Activated CD8-positive, alpha-beta memory T cell treated with anti-CD3 and anti-CD28 coated beads for 1 hour (primary cell): ENCODE data around the gene WFDC1.

Source experiments
- DNase-seq, 2 donors: peaks; one replicate each; pipeline ENCODE4 v3.0.0-alpha.2; 2020; ENCODE audit warnings: low read depth in 1 of 2; ENCODE audit errors: extremely low read depth in 1 of 2

WFDC1 gene, protein sequence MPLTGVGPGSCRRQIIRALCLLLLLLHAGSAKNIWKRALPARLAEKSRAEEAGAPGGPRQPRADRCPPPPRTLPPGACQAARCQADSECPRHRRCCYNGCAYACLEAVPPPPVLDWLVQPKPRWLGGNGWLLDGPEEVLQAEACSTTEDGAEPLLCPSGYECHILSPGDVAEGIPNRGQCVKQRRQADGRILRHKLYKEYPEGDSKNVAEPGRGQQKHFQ

DNA sequence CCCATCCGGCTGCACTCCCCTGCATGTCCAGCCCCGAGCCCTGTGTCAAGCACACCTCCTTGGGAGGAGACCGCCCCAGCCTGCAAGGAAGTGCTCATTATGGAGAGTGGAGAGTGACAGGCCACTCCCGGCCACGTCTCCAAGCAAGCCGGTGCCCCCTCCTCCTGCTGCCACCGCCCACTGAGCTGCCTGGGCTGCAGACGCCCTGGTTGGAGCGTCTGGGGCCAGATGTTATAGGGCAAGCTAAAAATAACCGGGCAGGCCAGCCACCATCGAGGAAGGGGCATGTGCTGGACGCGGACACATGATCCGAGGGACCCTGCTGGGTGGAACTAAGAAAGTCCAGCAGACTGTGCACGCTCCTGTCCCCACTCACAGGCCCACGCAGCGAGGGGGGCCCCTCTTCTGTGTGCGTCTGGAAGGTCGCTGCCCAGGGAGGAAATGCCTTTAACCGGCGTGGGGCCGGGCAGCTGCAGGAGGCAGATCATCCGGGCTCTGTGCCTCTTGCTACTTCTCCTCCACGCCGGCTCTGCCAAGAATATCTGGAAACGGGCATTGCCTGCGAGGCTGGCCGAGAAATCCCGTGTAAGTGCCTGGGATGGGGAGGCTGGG, at the start of gene WFDC1:
TSS of gene WFDC1 (plus strand) at position 348 of the 612 bp plus-strand sequence. CDS start at position 442, 94 bp downstream.
- no peak for DNase-seq

DNA sequence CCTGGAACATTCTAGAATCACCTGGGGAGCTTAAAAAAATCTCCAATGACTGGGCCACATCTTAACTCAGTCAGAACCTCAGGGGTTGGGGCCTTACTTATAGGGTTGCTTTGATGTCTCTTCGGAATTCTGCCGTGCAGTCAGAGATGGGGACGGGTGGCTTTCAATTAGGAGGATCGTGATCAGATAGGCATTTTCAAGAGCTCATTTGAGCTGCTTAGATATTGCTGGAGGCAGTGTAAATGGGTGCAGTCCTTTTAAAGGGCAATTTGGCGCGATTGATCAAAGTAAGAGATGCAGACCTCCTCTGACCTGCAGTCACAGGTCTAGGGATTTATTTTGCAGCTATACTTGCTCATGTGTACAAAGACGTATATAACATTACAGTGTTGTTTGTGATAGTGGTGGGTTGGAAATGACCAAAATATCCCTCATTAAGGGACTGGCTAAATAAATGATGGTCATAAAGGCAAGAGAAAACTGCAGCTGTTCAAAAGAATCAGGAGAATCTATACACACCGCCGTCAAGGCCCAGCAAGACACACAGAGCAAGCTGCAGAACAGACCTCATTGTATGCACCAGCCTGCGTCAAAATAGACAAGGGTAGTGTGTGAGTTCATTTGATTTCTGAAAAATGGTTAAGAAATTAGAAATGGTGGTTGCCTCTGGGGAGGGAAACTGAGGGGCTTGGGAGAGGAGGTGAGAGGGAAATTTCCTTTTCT, 48.6 kb upstream of the WFDC1 start:
- DNase-seq, result no peak

DNA sequence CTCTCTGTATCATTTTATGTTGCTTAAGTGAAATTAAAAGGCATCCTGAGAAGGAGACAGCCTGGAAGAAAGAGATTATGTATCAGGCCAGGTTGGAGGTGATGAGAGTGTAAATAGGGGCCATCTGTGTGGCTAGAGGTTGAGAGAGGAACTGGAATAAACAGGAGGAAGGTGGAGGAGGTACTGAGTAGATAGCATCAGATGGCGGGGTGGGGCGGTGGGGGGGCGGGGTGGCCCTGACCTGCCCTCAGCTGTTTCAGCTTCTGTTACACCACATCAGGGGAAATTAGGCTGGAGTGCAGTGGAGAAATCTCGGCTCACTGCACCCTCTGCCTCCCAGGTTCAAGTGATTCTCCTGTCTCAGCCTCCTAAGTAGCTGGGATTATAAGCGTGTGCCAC, 48.0 kb upstream of the WFDC1 start:
- DNase-seq, result no peak

DNA sequence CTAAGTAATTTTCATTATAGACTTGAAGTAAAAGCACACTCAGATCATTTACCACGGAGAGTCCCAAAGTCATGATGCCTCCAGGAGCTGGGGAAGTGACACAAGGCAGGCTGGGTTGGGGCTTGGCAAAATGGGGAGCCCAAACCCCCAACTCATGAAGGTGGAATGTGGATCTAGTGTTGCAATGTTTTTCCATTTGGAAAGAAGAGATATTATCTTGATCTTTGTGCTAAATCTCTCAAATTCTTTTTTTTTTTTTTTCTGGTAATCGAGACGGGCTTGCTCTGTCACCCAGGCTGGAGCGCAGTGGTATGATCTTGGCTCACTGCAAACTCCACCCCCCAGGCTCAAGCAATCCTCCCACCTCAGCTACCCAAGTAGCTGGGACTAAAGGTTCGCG, 47.3 kb upstream of the WFDC1 start:
- no peak for DNase-seq

DNA sequence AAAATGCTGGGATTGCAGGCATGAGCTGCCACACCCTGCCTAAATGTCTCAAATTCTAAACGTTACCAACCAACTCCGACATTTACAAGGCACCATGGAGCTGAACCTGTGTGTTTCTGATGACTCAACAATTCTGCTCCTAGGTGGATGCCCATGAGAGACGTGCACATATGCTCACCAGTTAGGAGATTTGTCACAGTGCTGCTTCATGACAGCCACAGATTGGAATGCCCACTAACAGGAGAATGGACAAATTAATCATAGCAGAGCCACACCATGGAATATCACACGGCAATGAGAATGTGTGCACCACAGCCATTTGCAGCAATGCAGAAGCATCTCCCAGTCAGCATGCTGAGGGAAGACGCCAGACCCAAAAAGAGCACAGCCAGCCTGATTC, 46.8 kb upstream of the WFDC1 start:
- no peak for DNase-seq

DNA sequence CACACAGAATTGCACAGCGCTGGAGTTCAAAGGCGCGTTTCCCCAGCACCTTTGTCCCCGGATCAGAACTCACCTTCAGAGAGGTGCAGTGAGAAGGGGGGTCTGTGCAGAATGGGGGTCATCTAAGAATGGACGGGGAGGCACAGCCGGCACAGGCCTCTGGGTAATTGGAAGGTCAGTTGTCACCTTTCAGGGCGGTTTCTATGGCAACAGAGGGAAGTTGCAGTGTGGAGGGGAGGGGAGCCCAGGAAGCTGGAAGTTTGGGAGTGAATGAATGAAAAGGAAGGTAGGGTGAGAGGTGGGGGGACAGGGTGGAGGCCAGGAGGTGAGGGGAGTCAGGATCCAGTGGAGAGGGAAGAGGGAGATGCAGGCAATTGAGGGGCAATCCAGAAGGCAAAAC, 42.5 kb upstream of the WFDC1 start:
- no peak for DNase-seq

DNA sequence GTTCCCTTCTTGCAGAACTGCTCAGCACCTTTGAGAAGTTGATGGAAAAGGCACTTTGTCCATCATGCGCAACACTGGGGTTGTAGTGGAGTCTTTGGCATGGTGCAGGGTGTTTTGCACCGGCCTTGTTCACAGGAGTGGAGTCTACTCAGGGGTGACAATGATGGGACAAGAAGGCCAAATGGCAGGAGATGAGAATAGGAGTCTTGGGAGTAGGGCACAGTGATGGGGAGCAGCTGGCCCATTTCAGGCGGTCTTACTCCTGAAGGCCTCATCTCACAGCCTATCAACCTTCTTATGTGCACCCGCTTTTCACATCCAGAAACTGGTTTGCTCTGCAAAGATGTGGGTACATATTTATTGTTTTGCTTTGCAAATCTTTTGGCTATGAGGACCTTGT, 41.5 kb upstream of the WFDC1 start:
- no peak for DNase-seq

DNA sequence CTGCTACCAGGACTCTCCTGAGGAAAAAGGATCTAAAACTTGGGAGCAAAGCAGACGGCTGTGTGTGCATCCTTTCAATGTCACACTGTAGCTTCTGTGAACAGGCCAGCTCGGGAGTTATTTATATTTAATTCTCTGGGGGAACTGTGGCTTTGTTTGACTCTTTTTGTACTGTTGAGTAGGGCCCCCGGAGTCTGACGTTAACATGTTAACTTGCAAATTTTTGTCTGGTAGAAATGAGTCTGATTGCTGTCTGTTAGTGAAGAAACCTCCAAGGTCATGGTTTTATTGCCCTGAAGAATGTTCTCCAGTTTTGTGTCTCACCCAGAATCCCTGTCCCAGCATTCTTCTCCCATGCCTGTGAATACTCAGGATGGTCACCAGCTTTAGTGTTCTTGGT, 40.6 kb upstream of the WFDC1 start:
- DNase-seq, result no peak

DNA sequence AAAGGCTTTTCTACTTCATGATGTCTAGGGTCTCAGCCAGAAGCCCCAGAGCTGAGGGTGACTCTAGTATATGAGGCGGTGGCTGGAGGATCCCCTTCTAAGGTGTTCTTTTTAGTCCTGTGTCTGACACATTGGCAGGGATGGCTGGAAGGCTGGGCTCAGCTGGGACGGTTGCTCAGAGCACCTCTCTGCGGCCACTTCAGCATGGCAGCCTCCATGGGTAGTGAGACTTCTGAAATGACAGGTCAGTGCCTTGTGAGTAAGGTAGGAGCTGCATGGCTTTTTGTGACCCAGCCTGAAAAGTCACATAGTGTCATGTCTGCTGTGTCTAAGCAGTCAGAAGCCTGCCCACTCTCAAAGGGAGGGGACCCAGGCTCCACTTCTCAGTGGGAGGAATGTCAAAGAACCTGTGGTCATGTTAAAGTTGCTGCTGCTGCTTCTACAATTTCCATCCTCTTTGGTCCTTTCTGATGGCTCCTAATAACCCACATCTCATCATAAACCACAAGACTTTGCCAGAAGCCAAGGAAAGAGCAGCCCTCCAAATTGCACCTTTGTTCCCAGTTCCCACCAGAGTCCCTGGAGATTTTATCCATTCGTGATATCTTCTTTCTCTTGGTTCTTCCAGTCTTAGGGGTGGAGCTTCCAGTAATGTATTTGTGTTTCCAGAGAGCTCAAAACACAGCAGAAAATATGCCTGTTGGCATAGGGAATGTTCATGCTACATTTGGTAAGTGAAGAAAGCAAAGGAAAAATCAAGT, 39.4 kb upstream of the WFDC1 start:
- DNase-seq, result no peak

DNA sequence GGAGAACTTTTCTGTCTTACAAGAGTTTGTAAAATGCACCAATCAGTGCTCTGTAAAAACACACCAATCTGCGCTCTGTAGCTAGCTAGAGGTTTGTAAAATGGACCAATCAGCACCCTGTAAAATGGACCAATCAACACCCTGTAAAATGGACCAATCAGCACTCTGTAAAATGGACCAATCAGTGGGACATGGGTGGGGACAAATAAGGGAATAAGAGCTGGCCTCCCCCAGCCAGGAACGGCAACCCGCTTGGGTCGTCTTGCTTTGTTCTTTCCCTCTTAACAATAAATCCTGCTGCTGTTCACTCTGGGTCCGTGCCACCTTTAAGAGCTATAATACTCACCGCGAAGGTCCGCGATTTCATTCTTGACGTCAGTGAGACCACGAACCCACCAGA, 36.4 kb upstream of the WFDC1 start:
- no peak for DNase-seq

DNA sequence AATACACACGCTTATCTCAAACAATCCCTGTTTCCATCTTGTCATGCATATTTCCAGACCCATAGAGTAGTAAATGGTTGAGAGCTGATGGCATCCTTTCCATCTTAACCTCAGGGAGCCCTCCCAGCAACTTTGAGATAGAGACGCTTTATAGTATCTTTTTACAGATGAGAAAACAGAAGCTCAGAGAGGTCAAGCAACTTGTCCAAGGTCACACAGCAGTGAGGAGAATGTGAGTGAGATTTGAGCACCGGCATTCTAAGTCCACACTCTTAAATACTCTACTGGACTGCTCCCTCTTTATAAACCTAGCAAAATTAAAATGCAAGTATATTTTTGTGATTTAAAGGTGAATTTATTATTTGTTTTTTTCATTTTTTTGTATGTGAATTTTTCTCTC, 35.0 kb upstream of the WFDC1 start:
- DNase-seq, result no peak

DNA sequence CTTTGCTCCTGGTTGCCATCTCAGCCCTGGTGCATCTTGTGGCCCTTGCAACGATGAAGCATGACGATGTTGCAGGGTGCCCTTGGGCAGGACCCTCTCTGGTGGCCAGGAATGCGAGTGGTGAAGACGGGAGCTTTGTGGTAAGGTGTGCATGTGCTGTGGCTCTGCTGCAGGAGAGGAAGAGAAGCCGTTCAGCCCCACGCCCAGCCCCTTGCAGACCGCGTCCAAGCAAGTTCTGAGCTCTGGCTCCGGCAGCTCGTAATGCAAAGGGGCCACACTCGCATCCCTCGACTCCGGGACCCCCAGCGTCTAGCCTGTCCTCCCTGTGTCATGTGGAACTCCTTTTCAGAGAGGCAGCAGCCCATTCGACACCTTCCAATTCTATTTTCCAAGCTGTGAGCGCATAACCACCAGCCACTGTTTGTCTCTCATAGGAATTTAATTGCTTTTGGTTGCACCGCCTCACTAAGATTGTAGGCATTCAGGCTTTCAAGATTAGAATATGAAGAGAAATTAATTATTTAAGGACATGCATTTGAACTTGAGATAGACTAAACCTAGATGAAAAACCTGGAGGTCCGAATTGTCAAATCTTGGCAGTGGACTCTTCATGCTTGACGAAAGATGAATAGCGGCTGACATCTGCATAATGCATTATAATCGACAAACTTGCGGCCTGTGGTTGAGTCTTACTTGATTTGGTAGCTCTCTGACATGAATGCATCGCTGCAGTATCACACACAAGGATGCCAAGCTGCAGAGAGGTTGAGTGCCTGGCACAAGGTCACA, 33.7 kb upstream of the WFDC1 start:
- no peak for DNase-seq

DNA sequence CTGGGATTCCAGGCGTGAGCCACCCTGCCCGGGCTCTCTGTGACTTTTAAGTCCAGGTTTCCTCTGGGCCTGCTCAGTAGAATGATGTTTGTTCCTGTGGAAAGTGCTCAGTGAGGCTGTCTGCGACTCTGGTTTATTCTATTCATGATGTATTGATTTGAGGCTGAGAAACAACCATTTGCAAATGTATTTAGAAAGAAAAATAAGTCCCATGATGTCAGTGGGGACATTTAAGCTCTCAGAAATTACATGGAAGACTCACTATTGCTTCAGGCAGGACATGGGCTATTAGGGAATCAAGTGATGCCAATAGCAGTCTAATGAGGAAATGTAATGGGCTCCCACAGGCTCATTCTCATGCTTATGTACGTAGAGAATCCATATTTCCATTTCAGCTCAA, 32.6 kb upstream of the WFDC1 start:
- DNase-seq, result no peak

DNA sequence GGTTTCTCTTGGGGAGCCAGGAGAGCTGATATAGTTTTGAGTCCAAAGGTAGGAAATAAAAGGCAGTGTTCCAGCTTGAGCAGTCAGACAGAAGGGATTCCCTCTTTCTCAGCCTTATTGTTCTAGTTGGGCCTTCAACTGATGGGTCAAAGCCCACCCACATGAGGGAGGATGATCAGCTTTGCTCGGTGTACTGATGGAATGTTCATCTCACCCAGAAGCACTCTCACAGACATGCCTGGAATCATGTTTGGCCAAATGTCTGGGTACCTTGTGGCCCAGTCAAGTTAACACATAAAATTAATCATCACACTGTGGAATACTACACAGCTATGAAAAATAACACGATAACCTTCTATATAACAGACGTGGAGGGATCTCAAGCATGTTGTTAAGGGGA, 31.7 kb upstream of the WFDC1 start:
- DNase-seq, result no peak

DNA sequence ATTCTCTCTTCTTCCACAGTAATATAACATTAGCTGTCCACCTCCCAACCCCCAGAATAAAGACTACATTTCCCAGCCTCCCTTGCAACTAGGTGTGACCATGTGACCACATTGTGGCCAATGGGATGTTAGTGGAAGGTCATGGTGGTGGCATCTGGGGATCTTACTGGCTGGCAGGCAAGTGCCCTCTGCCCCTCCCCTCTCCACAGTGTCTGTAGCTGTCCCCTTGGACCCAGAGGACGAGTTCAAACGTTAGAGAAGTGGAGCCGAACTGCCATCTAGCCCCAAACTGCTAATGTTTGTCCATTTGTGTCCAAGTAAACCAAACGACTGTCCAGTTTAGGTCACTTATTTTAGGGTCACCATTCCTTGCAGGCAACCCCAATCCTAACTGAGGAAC, 28.2 kb upstream of the WFDC1 start:
- DNase-seq, result no peak

DNA sequence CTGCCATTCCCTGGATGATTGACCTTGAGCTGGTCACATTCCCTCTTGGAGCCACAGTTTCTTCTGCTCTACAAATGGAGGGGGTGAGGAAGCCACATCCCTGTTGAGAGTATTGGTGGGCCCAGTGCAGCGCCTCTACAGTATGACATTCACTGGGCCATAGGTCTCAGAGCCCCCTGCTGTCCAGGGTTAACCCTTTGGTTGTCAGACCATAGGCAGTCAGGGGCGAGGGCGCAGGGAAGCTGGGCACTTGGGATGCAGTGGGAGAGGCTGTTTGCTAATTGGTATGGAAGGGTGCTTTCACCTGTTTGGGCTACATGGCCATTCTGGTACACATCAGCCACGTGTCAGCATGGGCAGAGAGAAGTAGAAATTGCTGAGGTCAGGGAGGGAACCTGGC, 27.3 kb upstream of the WFDC1 start:
- DNase-seq, result no peak

DNA sequence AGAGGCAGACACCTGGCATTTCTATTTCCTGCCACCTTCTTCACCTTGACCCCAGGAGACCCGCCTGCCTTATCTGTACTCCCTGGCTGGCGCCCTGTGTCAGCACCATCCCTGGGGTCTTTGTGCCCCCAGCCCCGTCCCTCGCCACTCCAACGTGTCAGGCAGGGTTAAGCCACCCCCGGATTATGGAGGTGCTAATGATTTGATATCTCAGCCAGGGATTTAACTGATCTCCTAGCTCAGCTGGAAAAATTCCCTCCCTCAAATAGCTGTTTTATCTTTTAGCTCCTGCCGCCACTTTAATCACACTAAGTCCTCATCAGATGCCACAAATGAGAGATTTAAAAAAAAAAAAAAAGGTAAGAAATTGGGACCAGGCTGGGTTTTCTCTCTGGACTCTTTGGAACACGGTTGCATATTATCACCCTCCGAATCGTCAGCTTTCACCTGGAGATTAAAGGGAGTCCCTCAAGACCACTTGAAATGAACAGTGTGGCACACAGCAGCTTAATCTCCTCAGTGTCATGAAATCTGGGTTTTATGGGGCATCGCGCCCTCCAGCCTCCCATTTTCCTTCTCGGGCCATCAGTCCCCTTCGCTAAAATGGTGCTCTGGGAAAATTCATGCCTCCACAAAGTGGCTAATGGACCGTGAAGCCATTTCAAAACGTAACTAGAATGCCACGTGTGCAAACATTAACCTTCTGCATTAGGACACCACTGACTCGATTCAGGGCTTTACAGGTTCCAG, 26.2 kb upstream of the WFDC1 start:
- DNase-seq, result no peak

DNA sequence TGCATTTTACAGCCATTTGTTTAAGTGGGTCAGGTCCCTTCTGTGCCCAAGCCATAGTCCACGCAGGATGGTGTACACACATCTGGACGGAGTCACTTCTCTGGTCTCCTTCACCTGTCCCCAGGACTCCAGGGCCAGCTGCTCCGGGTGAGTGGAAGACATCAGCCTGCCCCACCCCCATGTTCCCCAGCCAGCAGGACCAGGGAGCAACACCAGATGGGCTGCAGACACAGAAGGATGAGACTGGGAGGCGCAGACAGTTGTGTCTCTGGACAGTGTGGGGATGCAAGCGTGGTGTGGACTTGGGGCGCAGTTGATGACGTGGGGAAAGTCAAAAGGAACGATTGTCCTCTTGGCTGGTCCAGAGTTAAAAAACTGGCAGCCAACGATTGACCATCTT, 24.6 kb upstream of the WFDC1 start:
- DNase-seq, result no peak

DNA sequence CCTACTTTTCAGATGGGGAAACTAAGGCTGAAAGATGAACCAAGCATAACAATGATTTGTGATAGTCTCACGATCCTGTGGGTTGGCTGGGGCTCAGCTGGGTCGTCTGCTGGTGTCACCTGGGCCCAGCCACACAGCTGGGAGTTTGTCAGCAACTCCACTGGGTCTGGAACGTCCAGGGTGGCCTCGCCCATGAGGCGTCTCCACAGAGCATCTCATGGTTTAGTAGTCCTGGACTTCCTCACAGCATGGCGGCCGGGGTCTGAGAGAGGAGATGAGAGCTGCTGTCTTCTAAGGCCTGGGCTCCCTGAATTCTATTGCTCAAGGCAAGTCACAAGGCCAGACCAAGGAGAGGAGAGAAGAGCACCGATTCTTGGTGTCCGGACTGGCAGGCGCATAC, 24.1 kb upstream of the WFDC1 start:
- no peak for DNase-seq

DNA sequence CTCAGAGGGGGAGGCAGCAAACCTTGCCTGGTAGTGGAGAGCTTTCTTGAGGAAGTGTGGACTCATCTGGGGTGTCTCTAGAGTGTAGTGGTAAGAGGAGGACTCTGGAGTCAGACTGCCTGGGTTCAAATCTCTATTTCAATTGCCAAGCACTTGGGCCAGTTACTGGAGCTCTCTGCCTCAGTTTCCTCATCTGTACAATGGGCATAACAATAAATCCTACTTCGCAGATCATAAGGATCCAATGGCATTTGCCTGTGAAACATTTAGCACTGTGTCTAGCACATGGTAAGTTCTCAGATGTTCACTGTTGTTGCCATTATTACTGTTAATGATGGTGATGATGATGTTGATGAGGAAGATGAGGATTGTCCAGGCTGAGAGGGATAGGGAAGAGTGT, 23.6 kb upstream of the WFDC1 start:
- DNase-seq, result no peak
